Osteoblast (primary cell): ENCODE data around the gene SGO2. TPM values are rescaled to one million over a fixed set of nuclear protein-coding genes. Genes with fewer than 3 reads are reported as not detected.

Experiments
- DNase-seq: peaks from one replicate; pipeline ENCODE4 v3.0.0; 2011; ENCODE audit warnings: low spot score, mixed read lengths; ENCODE audit not compliant: insufficient read length; ENCODE audit errors: missing footprints
- H2AFZ ChIP-seq: 2 replicates; pipeline ENCODE4 v1.6.0; 2011; ENCODE audit warnings: mild to moderate bottlenecking, low read length
- H3K27ac ChIP-seq: 2 replicates; pipeline ENCODE4 v1.5.1; 2011; ENCODE audit warnings: mild to moderate bottlenecking, low read depth, low read length, moderate library complexity
- H3K27me3 ChIP-seq: 2 replicates; pipeline ENCODE4 v1.6.0; 2012; ENCODE audit warnings: mild to moderate bottlenecking, control low read depth, inconsistent platforms, low read length, moderate library complexity; ENCODE audit not compliant: insufficient read depth
- H3K36me3 ChIP-seq: 2 replicates; pipeline ENCODE4 v1.5.1; 2011; ENCODE audit warnings: mild to moderate bottlenecking, low read length, control low read depth, moderate library complexity; ENCODE audit not compliant: insufficient read depth
- H3K4me1 ChIP-seq: 2 replicates; pipeline ENCODE4 v1.5.1; 2011; ENCODE audit warnings: mild to moderate bottlenecking, low read length, control low read depth, moderate library complexity; ENCODE audit not compliant: insufficient read depth
- H3K4me2 ChIP-seq: 2 replicates; pipeline ENCODE4 v1.6.0; 2011; ENCODE audit warnings: mild to moderate bottlenecking, low read length; ENCODE audit not compliant: insufficient read depth
- H3K4me3 ChIP-seq: fragments of 200-600 bp; sonication (generic); 3 replicates; pipeline ENCODE4 v1.5.1; 2012; ENCODE audit warnings: mild to moderate bottlenecking, low read length, inconsistent platforms; ENCODE audit not compliant: insufficient read depth
- H3K79me2 ChIP-seq: 2 replicates; pipeline ENCODE4 v1.6.0; 2012; ENCODE audit warnings: mild to moderate bottlenecking, low read length, control low read depth, inconsistent platforms; ENCODE audit not compliant: insufficient read depth
- H3K9me3 ChIP-seq: 2 replicates; pipeline ENCODE4 v1.5.1; 2011; ENCODE audit warnings: low read depth, low read length, control low read depth
- H4K20me1 ChIP-seq: 2 replicates; pipeline ENCODE4 v1.6.0; 2012; ENCODE audit warnings: mild to moderate bottlenecking, low read length, control low read depth; ENCODE audit not compliant: insufficient read depth
- total RNA-seq: library from RNA; depleted of rRNA; stranded (reverse); fragments of >200 nt; gene quantifications from 2 replicates; pipeline ENCODE4 v1.2.3, GENCODE V29; 2012
- TF ChIP-seq, protein P1 (sequence below): IDR thresholded peaks from 2 replicates; pipeline ENCODE4 v1.5.1; 2011; ENCODE audit warnings: mild to moderate bottlenecking, low read depth, low read length, moderate library complexity; ENCODE audit errors: extremely low read depth

SGO2 gene
- total RNA-seq, 1 donor: 4.0 TPM

DNA sequence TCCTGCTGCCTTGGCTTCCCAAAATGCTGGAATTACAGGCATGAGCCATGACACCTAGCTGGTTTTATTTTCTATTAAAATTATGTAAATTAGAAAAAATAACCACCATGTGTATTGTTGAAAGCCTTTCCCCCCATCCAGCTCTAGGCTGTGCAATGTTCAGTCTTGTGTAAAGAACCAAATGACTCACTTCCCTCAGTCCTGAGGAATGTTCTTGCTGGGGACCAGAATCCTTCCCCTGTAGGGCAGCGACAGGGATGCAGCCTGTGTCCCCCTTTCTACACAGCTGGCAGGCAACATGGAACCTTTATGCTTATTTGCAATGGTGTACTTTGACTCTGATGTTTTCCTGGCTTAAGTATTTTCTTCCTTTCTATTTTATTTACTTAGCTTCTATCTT is 89.2 kb downstream of the SGO2 start:
- Histone ChIP-seq H3K9me3 (no peaks in the 10 kb centered on the region), H3K4me3 (no peak overlapping the region), H3K27ac (peak overlapping the region; percentile 84), H3K4me2 (peak overlapping the region; percentile 13), H3K27me3 (no peaks in the 10 kb centered on the region), H2AFZ (no peak overlapping the region), H3K4me1 (peaks cover 44% of the 10 kb centered on the region), H4K20me1 (no peaks in the 10 kb centered on the region), H3K36me3 (no peaks in the 10 kb centered on the region), H3K79me2 (no peaks in the 10 kb centered on the region)
- TF ChIP-seq, protein P1, sequence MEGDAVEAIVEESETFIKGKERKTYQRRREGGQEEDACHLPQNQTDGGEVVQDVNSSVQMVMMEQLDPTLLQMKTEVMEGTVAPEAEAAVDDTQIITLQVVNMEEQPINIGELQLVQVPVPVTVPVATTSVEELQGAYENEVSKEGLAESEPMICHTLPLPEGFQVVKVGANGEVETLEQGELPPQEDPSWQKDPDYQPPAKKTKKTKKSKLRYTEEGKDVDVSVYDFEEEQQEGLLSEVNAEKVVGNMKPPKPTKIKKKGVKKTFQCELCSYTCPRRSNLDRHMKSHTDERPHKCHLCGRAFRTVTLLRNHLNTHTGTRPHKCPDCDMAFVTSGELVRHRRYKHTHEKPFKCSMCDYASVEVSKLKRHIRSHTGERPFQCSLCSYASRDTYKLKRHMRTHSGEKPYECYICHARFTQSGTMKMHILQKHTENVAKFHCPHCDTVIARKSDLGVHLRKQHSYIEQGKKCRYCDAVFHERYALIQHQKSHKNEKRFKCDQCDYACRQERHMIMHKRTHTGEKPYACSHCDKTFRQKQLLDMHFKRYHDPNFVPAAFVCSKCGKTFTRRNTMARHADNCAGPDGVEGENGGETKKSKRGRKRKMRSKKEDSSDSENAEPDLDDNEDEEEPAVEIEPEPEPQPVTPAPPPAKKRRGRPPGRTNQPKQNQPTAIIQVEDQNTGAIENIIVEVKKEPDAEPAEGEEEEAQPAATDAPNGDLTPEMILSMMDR: no peak
- no peak for DNase-seq

DNA sequence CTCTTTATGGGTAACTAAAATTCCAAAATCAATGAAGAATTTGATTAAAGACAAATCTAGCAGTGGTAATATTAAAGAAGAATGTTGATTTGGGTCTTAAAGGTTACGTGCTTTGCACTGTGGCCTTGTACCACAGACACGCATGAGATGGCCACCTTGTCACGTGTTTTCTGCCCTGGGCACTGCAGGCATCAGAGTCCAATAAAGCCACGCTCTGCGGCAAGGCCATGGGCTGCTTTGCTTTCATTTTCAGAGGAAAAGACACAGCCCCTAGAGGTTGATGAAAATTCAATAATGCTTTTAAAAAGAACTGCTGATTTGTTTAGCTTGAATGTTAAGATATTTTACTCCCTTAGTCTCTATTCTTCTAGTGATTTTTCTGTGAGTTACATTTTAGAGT is 90.2 kb downstream of the SGO2 start:
- peak overlapping the region; percentile 84 for H3K27ac ChIP-seq
- peak overlapping the region; percentile 58 for H3K4me3 ChIP-seq
- H4K20me1 ChIP-seq: no peaks in the 10 kb centered on the region
- peak overlapping the region; percentile 78 for H3K4me2 ChIP-seq
- no peaks in the 10 kb centered on the region for H3K79me2 ChIP-seq
- no peaks in the 10 kb centered on the region for H3K27me3 ChIP-seq
- no peaks in the 10 kb centered on the region for H3K9me3 ChIP-seq
- no peak for DNase-seq
- peaks cover 44% of the 10 kb centered on the region for H3K4me1 ChIP-seq
- H3K36me3 ChIP-seq: no peaks in the 10 kb centered on the region
- TF ChIP-seq, protein P1: no peak
- peak overlapping the region; percentile 88 for H2AFZ ChIP-seq

DNA sequence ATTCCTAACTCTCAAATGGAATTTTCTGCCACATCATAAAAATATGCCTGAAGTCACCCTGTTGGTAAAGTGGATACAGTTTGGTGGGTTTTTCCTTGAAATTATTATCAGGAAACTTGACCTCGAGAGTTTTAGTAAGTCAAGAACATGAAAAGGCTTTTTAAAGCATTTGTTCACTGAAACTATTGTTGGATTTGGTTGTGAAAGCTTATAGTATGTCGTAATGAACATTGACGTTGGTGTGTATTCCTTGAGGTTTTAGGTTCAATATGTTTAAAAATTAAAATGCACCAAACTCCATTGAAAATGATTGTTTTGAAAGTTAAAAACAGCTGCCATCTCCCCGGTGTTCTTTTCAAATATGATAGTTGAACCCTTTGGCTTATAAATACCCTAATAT is 90.6 kb downstream of the SGO2 start:
- Histone ChIP-seq H3K9me3 (no peaks in the 10 kb centered on the region), H3K36me3 (no peaks in the 10 kb centered on the region), H3K27ac (peak overlapping the region; percentile 84), H3K4me2 (peak overlapping the region; percentile 78), H3K4me3 (peak overlapping the region; percentile 58), H2AFZ (peak overlapping the region; percentile 88), H4K20me1 (no peaks in the 10 kb centered on the region), H3K27me3 (no peaks in the 10 kb centered on the region), H3K4me1 (peaks cover 44% of the 10 kb centered on the region), H3K79me2 (no peaks in the 10 kb centered on the region)
- DNase-seq: no peak
- TF ChIP-seq, protein P1: no peak

DNA sequence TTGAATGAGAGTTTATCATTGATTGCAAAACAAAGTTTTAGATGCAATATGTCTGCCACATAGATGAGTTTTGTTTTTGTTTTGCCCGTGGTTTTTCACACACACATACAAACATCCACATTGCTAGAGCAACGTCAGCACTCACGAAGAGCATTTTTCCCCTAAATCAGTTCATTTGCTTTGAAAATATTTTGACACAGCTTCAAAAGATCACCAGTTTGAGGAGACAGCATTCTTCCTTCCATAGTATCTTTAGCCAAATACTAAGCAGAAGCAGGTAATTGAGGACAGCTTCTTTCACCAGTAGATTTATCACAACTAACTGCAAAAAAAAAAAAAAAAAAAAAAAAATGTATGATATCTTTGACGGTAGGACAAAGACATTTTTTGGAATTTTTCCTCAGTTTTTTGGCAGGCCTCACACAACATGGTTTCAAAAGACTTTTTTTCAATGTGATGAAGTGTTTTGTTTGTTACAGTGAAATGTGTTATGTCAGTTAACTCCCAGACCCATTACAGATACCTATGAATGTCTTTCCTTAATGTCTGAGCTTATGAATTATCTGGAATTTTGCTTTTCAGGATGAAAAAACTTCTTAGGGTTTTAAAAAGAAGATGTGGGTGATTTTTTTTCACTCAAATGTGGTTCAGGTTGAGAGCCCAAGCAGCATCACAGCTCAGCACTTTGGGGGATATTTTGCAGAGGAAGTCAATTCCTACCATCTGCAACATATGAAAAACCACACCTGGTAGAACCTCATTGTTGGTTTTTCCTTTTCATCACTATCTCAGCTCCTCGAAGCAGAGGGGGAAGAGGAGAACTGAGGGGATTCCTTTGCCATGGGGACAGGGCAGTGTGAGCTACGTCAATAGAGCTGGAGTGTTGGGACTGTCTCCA is 91.4 kb downstream of the SGO2 start:
- Histone ChIP-seq H4K20me1 (no peaks in the 10 kb centered on the region), H3K27ac (peak overlapping the region; percentile 84), H3K4me2 (peak overlapping the region; percentile 78), H3K79me2 (no peaks in the 10 kb centered on the region), H2AFZ (peak overlapping the region; percentile 88), H3K27me3 (no peaks in the 10 kb centered on the region), H3K36me3 (no peaks in the 10 kb centered on the region), H3K9me3 (no peaks in the 10 kb centered on the region), H3K4me3 (no peak overlapping the region), H3K4me1 (peaks cover 44% of the 10 kb centered on the region)
- DNase-seq: no peak
- TF ChIP-seq, protein P1: no peak
